HG03108 (cell line): ENCODE data around the gene ADGRG3.

ENCODE experiments used
- ATAC-seq: cut with Tn5 transposase; IDR thresholded peaks from one replicate; pipeline ENCODE4 v1.9.1; 2021; ENCODE audit warnings: moderate library complexity; ENCODE audit not compliant: unreplicated experiment

The ADGRG3 gene

DNA sequence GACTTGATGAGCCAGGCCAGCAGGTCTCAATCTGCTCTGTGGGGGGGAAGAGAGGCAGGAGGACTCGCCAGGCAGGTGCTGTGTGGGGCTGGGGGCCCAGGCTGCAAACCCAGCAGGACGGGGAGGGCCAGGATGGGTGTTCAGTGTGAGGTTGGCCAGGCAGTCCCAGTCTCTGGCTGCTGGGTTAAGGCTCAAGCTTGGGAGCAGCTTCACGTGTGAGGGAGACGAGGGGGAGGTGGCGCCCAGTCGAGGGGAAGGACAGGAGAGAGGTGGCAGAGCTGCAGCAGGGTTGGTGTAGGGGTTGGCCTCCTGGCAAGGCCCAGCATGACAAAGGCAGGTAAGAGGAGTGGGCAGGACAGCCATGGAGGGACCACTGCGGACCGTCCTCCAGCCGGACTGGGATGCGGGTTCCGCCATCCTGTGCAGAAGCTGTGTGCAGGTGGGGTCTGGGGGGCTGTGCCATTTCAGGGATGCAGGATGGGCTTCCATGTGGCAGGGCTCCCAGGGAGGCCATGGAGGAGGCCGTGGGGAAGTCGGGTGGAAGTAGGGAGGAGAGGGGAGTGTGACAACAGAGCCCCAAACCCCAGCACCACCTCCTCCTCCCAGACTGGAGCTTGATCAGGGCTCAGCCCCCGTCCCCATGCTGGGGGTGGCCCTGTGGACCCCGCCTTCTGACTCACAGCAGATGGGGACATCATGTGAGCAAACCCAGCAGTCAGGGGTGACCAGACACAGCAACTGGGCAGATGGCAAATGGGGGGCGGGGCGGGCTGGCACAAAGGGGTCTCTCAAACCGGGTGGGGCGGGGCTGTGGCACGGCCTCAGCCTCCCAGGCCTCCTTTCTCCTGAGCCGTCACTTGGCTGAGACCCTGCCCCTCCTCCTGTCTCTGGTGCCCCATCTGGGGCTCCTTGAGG is 36.9 kb upstream of the ADGRG3 start:
- ATAC-seq = no peak

DNA sequence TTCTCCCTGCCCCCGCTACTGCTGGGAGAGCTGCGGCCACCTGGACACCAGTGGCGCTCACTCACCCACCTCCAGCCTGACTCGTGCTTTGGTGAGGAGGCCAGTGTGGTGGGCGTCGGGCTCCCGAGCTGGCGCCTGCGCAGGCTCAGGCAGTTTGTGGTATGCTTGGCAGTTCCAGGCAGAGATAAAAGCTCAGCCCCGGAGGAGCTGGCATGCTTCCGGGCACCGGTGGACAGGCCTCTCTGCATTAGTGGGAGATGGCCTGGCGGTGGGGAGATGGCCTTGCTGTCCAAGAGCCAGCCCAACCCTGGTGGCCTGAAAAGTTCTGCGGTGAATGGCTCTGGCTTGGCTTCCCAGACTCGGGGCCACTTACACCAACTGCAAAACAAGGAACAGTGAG is 35.5 kb upstream of the ADGRG3 start:
- ATAC-seq = no peak

DNA sequence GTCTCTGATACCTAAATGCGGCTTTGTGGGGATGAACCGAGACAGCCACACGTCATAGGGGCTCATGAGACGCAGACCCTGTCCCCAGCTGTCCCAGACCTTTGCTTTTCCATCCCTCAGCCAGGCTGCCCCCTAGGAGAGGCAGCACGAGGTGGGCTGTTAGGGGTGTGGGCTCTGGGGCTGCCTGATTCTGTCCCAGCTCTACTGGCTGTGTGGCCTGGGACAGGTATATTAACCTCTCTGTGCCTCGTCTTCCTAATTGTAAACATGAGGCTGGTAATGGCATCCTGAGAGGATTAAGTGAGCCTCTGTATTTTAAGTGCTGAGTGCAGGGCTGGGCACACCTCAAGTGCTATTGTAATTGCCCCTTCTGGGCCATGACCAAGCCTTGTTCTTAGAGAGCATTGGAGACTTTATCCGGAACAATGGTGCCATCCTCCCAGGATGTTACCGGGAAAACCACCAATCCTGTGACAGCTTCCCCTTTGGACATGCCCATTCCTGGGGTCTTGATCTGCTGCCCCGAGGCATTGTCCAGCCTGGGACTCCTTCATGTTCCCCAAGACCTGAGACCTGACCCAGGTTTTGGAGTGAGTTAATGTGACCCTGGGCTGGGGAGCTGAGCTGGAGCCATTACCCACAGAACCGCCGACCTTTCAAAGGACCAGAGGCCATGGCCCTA is 34.6 kb upstream of the ADGRG3 start:
- no peak for ATAC-seq

DNA sequence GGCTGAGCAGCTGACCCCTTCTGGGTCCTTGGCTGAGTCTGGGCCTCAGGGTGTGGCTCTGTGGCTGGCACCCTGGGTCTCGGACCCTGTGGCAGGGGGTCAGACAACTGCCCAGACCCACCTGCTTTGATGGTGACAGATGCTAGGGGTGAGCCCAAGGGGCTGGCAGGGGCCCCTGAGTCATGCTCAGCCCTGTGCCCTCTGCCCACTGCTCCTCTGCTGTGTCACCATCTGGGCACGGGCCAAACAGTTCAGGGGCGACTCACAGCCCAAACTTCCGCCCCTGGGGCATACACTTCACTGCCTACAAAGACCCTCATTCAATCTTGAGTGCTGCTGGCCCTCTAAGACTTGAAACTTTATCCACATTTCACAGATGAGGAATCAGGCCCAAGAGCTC is 33.9 kb upstream of the ADGRG3 start:
- no peak for ATAC-seq

DNA sequence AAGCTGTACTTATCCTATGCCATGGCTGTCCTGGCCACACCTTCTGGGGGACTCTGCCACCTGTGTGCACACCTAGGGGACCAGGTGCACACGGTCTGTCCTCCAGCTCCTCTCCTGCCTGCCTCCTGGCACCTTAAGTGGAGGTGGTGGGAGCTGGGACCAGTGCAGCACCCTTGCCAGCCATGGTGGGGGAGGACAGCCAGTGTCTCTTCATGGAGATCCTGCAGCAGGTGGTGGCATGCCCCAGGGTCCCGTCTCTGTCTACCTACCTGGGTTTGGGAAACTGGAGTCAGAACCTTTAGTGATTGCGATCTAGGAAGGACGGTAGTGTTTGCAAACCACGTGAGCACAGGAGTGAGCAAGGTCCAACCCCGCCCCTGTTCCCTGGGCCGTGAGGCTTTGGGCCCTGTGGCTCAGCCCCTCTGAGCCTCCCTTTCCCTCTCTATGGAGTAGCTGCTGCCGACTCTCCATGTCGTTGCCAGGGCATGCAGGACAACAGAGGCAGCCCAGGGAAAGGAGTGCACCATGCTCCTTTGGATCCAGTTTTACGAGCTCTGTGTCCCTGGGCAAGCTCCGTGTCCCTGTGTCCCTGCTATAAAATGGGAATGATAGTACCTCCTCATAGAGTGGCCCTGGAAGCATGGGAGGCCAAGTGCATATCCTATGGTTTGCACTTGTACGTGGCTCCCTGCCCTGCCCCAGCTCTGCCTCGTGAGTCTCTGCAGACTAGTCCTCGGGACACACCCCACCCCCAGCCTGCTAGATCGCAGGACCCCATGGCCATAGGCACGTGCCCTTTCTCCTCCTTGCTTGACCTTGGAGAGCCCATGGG is 32.6 kb upstream of the ADGRG3 start:
- ATAC-seq = no peak

DNA sequence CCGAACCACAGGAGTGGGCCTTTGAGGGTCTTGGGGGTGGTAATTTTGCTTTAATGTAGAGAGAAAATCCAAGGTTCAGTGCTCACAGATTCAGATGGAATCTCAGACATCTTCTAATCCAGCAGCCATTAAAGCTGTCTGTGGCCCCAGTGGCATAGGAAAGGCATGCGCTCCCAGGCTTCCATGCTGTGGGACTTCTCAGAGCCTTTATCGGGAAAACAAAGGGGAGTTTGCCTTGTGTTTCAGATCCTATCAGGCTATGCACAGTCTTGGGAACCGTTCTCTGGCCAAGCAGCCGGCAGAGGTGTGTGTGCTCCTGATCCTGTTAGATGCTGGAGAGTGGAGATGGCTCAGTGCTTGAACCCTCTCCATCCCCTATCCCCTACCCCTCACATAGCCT is 31.9 kb upstream of the ADGRG3 start:
- no peak for ATAC-seq

DNA sequence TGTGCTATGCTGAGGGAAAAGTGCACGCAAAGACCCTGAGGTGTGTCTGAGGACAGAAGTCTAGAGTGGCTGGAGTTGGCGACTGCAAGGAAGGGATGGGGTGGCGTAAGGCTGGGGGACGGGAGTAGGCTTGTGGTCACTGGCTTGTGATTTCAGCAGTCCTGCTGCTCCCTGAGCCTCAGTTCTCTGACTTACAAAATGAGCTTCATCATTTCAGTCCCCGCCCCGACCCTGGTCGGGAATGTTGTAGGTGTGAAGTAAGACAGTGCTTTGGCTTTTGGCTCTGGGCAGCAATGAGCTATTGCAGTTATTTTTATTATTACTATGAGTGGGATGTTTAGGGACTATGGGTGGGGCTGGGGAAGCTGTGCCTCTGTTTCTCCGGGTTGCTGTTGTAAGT is 31.1 kb upstream of the ADGRG3 start:
- no peak for ATAC-seq

DNA sequence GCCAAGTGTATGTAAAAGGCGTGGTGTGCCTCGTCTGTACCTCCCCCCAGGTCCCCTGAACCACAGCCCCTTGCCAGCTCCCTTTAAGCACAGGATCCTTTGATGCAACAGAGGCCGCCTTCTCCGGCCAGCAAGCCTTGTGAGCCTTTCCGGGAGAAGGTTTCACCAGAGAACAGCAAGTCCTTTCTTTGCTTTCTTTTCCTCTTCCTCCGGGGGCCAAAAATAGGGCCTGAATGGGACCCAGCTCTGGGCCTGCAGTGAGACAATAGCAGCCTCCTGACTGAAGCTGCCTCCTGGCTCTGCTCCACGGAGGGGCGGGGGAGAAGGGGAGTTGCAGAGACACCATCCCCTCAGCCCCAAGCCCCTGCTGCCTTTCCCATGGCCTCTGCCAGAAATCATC is 30.7 kb upstream of the ADGRG3 start:
- no peak for ATAC-seq

DNA sequence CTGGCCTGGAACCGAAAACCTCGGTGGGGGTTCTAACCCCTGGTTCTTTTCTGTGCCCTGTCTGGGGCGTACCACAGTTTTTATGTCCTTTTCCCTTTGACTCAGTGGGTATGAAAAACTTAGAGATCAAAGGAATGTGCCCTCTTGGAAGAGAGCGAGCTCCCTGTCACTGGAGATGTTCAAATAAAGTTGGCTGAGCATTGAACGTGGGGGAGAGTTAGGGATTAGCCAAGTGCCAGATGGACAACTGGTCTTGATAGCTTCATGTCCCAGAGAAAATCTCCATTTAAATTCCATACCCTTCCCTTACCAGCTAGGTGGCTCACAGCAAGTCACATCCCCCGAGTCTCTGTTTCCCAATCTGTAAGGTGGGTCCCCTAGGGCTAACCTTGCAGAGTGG is 30.1 kb upstream of the ADGRG3 start:
- ATAC-seq = no peak

DNA sequence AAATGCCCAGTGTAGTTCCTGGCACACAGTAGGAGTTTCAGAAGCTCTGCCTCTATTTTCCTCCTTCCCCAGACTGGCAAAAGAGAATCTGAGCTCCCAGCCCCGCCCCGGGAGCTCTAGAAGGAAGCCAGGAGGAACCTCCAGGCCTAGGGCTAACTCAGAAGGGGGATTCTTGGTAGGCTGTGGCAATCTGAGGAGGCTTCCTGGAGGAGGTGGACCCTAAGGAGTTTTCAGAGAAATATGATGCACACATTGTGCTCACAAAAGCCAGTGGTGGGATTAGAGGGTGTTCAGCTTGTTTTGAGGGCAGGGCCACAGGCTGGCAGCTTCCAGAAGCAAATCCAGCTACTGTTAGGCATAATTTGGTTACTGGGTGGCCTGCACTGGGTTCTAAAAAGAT is 29.7 kb upstream of the ADGRG3 start:
- no peak for ATAC-seq

DNA sequence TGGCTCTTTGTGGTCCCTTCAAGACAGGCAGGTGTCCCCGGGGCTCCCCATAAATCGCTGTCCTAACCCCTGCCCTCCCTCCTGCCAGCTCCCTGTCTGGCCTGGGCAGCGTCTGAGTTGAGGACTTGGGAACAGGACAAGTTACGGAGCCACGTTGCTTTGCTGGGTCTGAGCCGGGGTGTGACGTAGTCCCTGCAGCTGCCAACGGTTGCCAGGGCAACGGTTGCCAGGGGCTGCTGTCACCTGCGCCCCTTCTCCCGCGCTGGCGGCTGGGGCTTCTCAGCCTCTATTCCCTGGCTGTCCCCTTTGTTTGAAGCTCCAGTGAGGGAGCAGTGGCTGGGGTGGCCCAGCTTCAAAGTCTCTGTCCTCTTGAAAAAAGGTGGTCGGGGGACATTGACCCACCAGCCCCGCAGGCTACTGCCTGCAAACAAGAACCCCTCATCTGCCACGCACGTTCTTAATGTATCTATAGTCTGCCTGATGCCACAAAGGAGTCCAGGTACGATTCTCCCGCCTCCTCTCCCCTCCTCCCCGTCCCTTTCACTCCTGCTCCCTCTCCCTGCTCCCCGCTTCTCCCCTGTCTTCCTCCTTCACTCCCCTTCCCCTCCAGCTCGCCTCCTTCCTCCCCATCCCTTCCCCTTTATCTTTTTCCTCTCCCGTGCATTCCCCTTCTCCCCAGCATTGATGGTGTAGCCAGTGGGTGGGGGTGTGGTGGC is 28.8 kb upstream of the ADGRG3 start:
- no peak for ATAC-seq

DNA sequence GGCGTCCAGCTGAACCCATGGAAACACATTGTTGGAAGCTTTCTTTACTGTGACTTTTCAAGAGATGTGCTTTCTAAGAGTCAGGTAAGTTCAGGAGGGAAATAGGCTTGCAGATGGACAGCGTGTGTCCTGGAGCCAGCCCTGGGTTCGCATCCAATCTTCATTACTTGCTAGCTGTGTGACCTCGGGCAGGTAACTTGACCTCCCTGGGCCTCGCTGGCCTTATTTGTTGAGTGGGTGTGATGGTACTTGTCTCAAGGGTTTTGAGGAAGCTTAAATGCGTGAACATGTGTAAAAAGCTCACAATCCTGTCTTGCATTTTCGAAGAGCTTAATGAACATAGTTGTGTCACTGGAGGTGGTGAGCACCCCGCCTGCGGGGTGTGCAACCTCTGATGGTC is 27.9 kb upstream of the ADGRG3 start:
- no peak for ATAC-seq

DNA sequence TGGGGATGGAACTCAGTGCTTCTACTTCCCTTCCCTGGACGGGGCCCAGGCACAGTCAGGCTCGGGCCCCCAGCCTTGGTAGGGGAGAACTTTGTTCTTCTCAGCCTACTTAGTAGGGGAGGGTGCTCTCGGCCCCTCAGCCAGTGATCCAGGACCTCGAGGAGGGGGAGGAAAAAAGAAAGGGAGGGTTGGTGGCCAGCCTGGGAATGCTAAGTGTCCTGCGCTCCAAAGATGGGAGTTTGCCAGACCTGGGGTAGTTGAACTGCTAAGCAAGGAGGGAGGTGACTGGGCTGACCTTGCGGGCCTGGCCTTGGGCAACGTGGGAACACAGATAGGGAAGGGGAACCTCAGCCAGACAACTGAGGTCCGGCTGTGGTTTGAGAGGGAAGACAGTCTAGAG is 27.5 kb upstream of the ADGRG3 start:
- no peak for ATAC-seq

DNA sequence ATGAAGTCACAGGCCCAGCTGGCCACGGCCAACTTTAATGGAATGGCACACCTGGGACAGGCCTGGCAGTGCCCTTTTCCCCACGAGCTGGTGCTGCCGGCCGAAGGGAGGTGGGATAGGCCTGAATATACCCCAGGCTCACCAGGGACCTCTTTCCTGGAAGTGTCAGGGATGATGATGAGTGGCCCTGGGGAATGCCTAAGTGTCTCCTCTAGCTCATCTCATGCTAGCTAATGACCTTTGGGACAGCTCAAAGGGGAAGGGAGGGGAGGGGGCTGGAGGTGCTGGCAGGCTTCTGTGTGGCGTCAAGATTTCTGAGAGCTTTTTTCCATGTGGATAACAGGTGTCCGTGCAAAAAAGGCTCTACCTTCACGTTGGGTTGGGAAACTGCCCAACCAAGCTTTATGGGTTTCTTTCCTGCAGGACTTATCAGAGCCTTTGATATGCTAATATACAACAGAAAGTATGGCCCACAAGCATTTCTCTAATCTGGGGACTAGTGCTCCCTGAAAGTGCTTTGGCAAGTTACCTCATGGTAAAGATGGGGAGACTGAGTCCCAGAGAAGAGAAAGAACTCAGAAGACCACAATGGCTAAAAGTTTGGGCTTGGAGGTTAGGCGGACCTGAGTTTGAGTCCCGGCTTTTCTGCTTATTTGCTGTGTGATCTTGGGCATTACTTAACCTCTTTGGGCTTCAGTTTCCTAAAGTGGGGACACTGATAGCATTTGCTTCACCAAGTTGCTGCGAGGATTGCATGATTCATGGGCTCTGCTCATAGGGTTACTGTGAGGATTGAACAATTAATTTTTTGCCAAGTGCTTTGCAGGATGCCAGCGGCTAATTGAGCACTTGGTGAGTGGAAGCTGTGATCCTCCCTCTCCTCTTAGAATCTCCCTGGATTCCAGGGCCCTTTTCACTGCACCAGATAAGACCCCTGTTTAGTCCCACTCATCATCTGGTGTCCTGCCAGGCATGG is 25.7 kb upstream of the ADGRG3 start:
- ATAC-seq = no peak

DNA sequence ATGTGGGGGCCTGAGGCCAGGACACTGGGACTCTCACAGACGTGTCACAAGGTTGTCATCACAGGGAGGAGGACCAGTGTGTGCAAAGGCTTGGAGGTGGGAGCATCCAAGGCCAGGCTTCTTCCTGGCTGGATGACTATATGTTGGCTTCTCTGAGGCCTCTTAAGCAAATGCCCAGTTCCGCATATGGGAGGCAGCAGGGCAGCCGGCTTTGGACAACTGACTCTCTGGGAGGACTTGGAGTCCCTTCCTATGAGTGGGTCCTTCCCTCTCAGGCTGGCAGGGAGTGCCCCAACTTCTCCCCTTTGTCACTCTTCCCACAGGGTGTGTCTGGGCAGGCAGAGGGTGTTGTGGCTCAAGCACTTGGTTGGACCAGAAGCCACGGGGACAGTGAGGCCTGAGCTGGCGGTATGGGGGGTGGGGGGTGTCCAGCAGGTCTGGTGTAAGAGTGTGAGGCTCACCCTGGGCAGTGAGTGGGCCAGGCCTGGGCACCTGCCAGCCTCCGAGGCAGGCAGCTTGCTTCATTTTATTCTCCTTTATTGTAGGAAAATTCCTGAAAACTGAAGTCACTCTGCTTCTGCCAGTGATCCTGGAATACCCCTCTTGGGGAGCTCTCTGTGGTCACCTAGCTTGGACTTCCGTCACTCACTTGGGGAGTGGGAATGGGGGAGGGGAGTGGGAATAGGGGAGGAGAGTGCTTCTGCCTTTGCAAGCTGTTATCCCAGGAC is 24.8 kb upstream of the ADGRG3 start:
- no peak for ATAC-seq

DNA sequence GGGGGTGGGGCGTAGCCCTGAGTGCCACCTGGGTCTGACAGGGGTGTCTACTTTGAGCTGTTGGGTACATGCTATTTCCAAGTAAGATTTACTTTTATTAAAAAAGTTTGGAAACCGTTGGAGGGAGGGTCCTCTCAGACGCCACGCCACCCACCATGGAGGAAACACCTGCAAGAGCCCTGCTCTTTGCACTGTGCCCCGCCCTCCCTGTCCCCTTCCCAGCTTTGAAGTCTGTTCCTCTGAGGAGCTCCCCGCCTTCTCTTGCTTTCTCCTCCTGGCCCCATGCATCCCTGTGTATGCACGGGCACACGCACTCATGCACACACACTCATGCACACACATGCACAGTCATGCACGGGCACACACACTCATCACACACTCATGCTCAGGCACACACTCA is 24.2 kb upstream of the ADGRG3 start:
- no peak for ATAC-seq

DNA sequence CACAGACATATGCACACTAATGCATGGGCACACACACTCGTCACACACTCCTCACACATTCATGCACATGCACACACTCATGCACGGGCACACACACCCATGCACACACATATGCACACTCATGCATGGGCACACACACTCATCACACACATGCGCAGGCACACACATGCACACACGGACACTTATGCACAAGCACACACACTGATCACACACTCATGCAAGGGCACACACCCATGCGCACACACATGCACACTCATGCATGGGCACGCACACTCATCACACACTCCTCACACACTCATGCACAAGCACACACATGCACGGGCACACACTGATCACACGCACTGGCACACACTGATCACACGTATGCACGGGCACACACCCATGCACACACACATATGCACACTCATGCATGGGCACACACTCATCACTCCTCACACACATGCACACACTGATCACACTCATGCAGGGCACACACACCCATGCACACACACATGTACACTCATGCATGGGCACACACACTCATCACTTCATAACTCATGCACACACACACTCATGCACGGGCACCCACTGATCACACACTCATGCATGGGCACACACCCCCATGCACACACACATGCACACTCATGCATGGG is 23.6 kb upstream of the ADGRG3 start:
- ATAC-seq = no peak

DNA sequence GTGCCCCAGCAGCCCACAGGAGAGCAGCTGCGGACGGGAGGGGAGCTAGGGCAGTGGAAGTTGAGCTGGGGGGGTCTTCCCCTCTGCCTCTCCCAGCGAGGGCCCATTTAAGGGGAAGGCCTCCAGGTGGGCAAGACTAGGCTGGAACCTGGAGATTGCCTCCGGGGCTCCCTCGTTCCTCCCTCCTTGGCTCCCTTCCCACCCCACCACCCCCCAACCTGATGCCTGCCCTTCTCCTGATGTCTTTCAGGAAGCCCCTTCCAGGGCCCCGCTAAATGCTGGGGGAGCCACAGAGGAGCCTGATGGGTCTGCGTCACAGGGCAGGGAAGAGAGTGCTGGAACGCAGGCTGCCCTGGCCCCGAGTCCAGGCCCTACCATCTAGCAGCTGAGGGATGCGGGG is 22.9 kb upstream of the ADGRG3 start:
- no peak for ATAC-seq
